ENCODE results near the gene TGFB1. TPM values are rescaled to one million over a fixed set of nuclear protein-coding genes. Genes with fewer than 3 reads are reported as not detected.

The TGFB1 gene
- total and polyA plus RNA-seq, 2 of the 13 experiments (the other 11 are each of a cell fraction or from before 2014, with no cell fraction given): 4.1 to 5.4 TPM

GRCh38 chr19:41323430-41324125, 30.1 kb downstream of the TGFB1 start (continued):
- TF ChIP-seq ZNF142 (CRISPR knock-in tag; IDR thresholded peaks at IDR 0.05) (no peak), ZC3H13 (CRISPR knock-in tag; IDR thresholded peaks at IDR 0.05) (no peak), MBD4 (IDR thresholded peaks at IDR 0.05; ENCODE audit: borderline replicate concordance, low read length) (no peak), POLR2A (IDR thresholded peaks at IDR 0.05; ENCODE audit: insufficient read depth in 1 of 2, low read depth in 2 of 2, low read length in 2 of 2) (peak in 1 of 2 experiments; percentile 42; a peak in 2 of 4 replicates), MXD4 (CRISPR knock-in tag; IDR thresholded peaks at IDR 0.05) (no peak), SKI (IDR thresholded peaks at IDR 0.05; ENCODE audit: partially characterized antibody) (no peak), ZGPAT (CRISPR knock-in tag; IDR thresholded peaks at IDR 0.05) (peak; percentile 26; the same call in 1 of the 2 replicates), NFAT5 (CRISPR knock-in tag; IDR thresholded peaks at IDR 0.05) (no peak), ZBTB26 (CRISPR knock-in tag; IDR thresholded peaks at IDR 0.05; ENCODE audit: borderline replicate concordance) (no peak), ZNF75D (CRISPR knock-in tag; IDR thresholded peaks at IDR 0.05; ENCODE audit: borderline replicate concordance) (no peak), AHR (CRISPR knock-in tag; IDR thresholded peaks at IDR 0.05) (no peak), ZNF224 (CRISPR knock-in tag; IDR thresholded peaks at IDR 0.05) (no peak), ZSCAN30 (CRISPR knock-in tag; IDR thresholded peaks at IDR 0.05) (no peak), FOXJ3 (CRISPR knock-in tag; IDR thresholded peaks at IDR 0.05; ENCODE audit: borderline replicate concordance) (no peak), ZBTB38 (CRISPR knock-in tag; IDR thresholded peaks at IDR 0.05) (0 out of 2 replicates have a peak, but pooled peaks have one; percentile 11), ZFY (CRISPR knock-in tag; IDR thresholded peaks at IDR 0.05) (no peak)

All from HepG2 (cell line).